Keratinocyte (primary cell): ENCODE measurements around the gene DCP1B.

Experiments used
- EZH2 ChIP-seq: IDR thresholded peaks from one replicate; pipeline ENCODE4 v1.6.1; 2012; ENCODE audit warnings: inconsistent platforms, mild to moderate bottlenecking, low read length, moderate library complexity
- TF ChIP-seq, protein P1 (sequence below), 3 experiments: IDR thresholded peaks in 1 of 3; conservative IDR thresholded peaks in 1 of 3; optimal IDR thresholded peaks in 1 of 3; 2 replicates in 2 of 3; 3 replicates in 1 of 3; pipeline versions ENCODE3 to v1.5.1; 2011; ENCODE audit warnings: low read length in 3 of 3, mild to moderate bottlenecking in 3 of 3, moderate library complexity in 2 of 3, control low read depth in 1 of 3, inconsistent platforms in 1 of 3; ENCODE audit not compliant: insufficient read depth in 2 of 3; ENCODE audit errors: extremely low read depth in 1 of 3

GRCh38 chr12:1965916-1966315 is 38.3 kb downstream of the DCP1B start:
- TF ChIP-seq, protein P1, sequence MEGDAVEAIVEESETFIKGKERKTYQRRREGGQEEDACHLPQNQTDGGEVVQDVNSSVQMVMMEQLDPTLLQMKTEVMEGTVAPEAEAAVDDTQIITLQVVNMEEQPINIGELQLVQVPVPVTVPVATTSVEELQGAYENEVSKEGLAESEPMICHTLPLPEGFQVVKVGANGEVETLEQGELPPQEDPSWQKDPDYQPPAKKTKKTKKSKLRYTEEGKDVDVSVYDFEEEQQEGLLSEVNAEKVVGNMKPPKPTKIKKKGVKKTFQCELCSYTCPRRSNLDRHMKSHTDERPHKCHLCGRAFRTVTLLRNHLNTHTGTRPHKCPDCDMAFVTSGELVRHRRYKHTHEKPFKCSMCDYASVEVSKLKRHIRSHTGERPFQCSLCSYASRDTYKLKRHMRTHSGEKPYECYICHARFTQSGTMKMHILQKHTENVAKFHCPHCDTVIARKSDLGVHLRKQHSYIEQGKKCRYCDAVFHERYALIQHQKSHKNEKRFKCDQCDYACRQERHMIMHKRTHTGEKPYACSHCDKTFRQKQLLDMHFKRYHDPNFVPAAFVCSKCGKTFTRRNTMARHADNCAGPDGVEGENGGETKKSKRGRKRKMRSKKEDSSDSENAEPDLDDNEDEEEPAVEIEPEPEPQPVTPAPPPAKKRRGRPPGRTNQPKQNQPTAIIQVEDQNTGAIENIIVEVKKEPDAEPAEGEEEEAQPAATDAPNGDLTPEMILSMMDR (optimal IDR thresholded peaks at IDR 0.05 in 1 of 3, IDR thresholded peaks at IDR 0.05 in 1 of 3, conservative IDR thresholded peaks at IDR 0.05 in 1 of 3; ENCODE audit: extremely low read depth in 1 of 3, insufficient read depth in 2 of 3, low read length in 3 of 3) = no peak
- TF ChIP-seq EZH2 = no peak
